DMS53 treated with DMSO at 0.1 percent for 48 hours (cell line): ENCODE measurements around the gene UGT8.
A peak's percentile ranks its signal among the peaks of the same experiment; 100 is the strongest.
"Not testable (repeated sequence)": the region's sequence is repeated elsewhere in the genome, so short reads cannot be mapped to it uniquely, and the experiment has no call there.

Experiments
- DNase-seq: peaks from one replicate; lab custom pipeline; 2025; ENCODE audit not compliant: unreplicated experiment; lab: John Stamatoyannopoulos, UW

Gene UGT8

DNA sequence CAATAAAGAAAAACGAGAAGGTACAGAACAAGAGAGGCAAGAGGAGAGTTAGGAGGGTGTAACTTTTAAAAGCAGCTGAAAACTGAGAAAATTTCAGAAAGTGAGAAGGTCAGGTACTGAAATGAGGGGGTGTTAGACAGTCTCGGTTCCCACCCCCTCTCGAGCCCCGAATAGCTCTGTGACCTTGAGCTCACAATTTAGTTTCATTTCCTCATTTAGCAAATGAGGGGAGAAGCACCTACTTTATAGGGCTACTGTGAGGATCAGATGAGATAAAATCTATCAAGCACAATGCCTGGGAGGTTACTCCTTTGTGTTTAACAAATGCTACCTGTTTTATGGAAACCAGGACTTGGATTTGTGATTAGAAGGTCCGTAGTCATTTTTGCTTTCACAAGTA lies 4.9 kb downstream of the UGT8 start:
- no peak for DNase-seq

DNA sequence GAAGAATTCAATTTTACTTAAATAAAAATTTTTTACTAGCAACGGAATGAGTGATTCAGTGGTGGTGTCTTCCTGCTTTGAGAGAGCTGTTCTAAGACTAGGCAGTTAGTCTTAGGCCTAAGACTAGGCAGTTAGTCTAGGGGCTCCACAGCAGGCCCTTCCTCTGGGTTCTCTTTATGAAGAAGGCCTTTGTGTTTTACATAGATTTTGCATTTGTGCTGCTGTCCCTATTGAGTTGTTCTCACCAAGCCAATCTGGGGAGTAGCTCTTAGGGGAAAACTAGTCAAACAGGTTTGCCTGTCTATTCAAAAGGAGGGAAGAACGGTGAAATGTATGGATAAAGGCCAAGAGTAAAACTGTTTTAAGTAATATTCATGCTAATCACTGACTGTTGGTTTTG lies 7.6 kb downstream of the UGT8 start:
- DNase-seq = peak; percentile 82

DNA sequence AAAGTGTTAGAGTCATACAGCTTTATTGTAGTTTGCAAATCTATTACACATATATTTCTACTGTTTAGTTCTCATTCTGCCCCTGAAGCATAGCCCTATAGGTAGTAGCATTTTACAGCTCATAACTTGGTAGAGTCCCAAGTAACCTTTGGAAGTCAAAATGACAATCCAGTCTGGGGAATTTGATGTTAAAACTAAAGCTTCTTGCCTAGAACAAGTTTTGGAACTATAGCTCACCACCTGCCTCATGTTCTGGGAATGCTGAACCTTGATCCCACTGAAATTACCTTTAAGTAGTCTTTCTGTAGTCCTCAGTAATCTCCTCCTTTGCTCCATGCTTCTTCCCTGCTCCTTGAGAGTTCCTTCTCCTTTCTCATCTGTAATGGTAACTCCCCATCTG lies 8.4 kb downstream of the UGT8 start:
- DNase-seq = no peak

DNA sequence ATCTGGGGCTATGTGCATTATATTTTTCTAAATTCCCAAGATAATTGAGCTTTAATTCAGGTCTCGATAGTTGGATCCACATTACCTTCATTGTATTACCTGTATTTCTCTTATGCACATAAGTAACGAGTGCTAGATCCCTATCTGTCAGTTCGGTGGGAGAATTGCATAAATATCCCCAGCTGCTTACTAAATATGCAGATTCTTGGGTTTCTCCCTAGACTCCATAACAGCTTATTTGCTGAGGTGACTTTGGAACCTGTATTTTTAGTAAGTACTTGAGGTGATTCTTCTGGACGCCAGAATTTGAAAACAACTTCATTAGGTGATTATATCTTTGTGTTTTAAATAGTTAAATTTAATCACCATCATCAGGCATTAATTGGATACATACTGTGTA lies 15.0 kb downstream of the UGT8 start:
- DNase-seq = peak; percentile 5

DNA sequence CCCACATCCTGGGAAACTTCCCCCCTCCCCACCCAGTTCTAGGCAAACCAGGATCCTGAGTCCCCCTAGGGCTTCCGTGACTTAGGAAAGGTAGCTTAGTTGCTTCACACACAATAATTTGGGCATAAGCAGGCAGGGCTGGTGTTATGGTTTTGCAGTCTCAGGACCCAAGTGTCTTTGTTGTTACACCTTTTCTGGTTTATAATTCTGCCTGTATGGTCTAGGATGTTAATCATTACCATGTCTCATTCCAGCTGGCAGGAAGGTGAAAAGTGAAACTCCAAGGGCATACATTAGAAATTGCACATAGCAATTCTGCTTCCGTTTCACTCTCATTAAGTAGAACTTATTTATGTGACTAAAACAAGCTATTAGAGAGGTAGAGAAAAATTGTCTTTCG lies 16.8 kb downstream of the UGT8 start:
- peak; percentile 54 for DNase-seq

DNA sequence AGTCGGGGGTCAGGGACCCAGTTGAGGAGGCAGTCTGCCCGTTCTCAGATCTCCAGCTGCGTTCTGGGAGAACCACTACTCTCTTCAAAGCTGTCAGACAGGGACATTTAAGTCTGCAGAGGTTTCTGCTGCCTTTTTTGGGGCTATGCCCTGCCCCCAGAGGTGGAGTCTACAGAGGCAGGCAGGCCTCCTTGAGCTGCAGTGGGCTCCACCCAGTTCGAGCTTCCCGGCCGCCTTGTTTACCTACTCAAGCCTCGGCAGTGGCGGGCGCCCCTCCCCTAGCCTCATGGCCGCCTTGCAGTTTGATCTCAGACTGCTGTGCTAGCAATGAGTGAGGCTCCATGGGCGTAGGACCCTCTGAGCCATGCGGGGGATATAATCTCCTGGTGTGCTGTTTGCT lies 17.4 kb downstream of the UGT8 start:
- peak; percentile 32 for DNase-seq

DNA sequence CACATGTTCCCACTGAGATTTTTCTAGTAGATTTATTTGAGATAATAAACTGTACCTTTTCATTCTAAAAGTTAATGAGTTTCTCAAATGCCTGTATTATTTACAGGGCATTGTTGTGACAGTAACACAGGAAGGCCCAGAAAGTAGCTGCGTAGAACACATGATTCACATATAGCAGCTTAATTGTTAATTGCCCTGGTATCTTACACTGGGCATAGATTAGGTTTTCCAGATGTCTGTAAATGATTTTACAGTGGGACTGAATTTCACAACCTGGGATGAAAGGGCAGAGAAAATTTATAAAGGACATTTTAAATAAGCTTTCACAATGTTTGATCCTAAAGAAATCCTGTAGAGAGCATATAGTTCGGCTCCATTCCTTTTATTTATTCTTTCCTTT lies 27.6 kb downstream of the UGT8 start:
- DNase-seq = no peak

DNA sequence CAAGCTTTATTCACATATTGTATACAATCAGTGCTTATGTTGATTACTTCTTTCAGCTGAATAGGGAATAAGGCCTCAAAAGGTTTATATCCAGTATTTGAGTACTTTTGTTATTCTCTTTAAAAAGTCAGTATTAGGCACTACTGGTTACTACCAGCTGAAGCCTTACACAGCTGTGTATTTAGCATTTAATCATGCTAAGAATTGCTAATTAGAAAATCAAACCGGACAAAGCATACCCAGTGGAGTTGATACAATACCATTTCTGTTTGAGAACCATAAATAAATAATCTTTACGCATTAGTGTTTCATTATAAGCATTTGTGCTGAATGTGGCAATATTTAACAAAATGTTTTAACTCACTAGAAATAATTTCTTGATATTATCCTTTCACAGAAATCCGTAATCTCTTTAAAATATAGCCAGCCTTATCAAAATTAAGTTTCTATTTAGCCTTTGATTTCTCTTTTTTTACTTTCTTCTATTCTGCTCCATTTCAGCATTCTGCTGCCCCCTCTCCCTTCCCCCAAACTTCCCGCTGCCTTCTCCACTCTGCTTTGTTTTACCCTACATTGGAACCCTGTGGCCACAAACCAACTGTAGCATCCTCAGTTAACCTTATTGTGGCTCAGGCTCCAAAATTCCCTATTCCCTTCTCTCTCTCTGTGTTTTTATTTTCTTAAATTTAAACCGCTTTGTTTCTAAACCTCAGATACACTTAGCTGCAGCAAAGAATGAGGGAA lies 37.8 kb downstream of the UGT8 start:
- DNase-seq = no peak

DNA sequence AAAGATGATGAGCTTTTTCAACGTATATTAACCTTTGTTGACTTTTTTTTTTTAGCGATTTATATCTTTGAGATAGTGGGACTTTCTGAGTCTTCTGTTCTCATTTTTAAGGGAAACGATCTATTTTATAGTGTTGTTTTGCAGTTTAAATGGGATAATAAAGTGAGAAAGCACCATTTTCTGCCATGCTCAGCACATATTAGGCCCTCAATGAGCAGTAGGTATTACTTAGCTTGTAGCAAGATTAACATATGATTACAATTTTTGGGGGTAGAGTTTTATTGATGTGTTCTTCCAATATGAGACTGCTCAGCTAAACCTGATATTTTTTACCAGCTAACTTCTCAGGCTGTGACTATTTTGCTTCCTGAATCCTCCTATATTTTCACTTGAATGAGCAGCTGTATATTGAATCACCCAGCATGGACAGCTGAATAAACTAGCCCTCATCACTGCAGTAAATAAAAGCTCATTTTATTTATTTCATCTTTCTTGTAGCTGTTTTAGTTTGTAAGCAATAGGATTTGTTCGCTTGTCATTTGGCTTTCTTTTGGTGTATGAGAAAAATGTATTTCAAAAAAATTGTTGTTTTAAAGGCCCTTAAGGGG lies 43.7 kb downstream of the UGT8 start:
- peak; percentile 23 for DNase-seq

DNA sequence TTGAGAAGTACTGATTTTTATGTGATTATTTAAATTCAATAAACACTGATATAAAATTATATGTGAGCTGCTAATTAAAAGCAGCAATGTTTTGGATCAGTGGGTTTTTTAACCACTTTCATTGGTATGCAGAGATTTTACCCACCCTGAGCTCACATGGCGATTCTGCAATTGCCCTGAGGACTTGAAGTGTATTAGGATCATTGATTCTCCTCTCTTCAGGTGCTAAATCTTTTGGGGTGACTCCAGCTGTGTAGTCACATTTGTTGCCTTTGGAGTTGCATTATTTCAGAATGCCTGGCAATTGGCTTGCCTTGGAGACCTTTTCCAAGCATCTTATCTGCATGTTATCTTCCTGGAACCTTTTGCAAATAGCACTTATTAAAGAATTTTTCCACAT lies 51.3 kb downstream of the UGT8 start:
- DNase-seq = no peak

DNA sequence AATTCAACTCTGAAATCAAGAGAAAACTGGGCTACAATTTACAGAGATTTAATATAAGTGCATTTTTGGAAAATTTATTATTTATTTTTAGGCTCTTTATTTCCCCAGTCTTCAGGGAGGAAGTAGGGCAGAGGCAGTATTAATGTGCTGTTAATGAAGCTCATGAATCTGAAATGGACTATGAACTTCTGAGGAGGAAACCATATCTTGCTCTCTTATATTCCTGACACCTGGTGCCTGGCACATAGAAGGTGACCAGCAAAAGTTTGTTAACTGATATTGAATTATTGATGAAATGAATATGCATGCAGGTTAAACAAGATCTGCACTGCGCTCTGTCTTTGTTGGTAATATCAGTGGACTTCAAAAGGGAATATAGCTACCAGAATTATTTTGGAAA lies 55.1 kb downstream of the UGT8 start:
- no peak for DNase-seq

DNA sequence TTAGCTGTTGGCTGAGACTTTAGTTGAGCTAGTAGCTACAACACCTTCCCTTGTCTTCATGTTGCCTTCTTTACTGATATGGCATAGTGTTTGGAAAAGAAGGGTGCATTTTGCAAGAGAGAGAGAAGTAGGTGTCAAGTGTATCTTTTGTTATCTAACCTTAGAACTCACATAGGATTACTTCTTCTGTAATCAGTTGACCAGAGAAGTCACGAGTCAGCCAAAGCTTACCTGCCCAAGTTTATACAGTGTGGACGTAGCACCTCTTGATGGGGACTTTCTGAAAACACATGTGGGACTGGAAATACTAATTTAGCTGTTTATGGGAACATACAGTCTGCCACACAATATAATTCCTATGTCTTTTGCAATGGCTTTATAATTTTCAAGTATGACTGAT lies 56.0 kb downstream of the UGT8 start:
- DNase-seq = no peak

DNA sequence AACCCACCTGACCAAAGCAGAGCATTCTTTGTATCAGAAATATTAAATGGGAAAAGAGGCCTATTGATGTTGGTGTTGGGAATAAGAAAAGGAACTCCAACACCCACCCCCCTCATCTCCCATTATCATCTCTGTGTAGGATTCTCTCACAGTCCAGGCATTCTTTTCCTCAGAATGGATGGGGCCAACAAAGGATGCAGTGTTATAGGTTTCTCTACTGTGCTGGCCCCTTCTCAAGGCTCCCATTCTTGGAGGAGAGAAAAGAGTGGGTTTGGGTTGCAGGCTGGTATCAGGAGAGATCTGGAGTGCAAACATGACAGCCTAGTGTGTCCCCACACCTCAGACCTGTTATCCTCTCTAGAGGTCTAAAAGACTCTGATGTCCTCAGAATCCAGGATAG lies 59.6 kb downstream of the UGT8 start:
- DNase-seq = no peak

DNA sequence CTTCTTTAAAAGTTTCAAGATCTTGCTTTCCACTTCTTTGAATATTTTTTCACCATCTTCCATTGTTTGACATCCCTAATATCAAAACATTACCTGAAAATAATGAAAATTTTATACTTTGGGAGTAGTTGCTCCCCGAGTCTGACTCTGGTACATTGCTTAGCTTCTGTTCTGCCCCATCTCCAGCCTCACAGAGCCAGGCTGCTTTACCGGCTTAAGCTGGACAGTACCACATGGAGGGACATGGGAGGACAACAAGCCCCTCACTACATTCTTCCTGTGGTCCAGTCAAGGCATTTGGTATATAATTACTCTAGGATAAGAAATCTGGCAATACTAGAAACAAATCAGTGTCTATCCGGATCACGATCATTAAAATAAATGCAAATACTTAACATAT lies 60.2 kb downstream of the UGT8 start:
- no peak for DNase-seq

DNA sequence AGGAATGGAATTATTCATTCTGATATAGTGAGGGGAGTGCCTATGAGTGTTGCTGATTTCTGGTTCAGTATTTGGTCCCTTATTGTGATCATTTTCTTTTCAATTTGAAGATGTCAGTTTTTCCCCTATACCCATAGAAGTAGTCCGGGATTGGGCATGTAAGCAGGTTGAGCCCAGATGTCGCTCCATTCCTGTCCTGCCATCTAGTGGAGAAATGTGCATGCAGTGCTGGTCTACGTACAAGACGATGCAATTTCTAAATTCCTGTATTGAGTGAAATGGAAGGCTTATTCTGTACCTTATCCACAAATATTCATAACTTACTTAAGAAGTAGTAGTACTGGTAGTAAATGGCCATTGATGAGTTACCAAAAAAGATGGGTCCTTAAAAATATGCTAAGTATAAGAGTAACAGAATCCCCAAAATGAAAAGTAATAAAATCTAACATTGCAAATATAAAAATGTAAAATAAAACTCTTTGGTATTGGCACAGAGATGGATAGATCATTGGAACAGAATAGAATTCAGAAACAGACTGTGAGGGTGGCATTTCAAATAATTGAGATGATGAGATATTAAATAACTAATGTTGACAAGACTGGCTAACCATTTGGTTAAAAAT lies 60.9 kb downstream of the UGT8 start:
- peak; percentile 47 for DNase-seq

DNA sequence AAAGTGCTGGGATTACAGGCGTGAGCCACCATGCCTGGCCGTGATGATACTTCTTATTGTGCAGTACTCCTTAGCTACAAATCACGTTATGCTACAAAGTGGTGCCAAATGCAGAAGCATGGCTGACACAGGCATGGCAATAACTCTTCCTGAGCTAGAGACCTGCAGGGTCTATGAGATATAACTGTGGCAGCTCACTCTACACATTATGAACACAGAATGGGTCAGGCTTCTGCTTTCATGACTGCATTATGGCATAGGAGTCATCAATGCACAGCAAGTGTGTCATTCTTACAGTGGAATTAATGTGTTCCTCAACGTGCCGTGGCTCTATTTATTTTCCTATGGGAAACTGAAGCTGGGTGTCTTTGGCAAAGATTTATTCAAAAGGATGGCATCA lies 64.5 kb downstream of the UGT8 start:
- DNase-seq = no peak

DNA sequence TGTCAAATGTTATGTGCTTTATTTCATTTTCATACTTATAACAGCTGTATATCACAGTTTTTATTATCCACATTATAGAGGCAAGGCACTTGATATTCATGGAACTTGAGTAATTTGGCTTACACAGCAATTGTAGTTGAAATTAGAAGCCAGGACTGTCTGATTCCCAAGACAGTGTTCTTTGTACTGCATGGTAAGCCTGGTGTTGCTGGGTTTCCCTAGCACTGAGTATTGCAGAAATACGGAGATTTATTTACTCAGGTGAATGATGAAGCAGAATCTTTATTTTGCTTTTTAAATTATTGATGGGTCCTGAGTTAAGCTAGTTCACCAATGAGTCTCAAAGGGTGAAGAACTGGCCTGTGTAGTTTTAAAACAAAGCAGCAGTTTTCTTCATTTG lies 70.0 kb downstream of the UGT8 start:
- DNase-seq = no peak

DNA sequence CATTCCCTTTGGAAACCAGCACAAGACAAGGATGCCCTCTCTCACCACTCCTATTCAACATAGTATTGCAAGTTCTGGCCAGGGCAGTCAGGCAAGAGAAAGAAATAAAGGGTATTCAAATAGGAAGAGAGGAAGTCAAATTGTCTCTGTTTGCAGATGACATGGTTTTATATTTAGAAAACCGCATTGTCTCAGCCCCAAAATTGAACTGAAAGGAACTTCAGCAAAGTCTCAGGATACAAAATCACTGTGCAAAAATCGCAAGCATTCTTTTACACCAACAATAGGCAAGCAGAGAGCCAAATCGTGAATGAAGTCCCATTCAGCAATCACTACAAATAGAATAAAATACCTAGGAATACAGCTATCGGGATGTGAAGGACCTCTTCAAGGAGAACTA lies 72.1 kb downstream of the UGT8 start:
- DNase-seq = not testable (repeated sequence)

DNA sequence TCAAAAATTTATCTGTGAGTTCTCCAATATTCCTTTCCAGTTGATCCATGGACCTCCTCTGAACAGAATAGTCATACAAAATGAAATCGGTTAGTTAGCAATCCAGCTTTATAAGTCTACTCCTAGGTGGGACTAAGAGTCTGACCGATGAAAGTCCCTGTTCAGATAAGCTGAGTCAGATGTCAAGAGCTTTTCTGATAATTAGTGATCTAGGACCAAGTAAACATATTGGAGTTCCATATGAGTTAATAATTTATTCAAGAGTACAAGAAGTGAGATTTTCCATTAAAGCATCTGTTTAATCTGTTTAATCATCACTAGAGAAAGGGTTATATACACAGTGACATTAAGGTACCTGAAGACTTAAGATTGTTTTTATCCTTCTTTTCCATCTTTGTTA lies 74.7 kb downstream of the UGT8 start:
- no peak for DNase-seq

DNA sequence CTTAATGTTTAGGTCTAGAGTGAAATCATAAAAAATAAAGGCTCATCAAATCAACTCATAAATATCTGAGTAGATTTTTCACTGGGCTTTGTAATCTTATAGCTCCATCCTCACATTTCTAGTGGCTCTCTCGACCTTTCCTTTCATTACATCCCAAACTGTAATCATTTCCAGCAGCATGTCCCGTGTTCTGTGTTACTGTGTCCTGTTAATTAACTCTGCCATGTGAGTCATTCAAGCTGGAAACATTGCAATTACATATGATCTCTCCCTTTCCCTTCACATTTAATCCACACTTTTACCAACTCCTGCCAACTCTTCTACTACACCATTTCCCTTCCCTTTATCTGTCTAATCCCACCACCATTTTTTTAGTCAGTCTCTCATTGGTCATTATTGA lies 75.5 kb downstream of the UGT8 start:
- no peak for DNase-seq

DNA sequence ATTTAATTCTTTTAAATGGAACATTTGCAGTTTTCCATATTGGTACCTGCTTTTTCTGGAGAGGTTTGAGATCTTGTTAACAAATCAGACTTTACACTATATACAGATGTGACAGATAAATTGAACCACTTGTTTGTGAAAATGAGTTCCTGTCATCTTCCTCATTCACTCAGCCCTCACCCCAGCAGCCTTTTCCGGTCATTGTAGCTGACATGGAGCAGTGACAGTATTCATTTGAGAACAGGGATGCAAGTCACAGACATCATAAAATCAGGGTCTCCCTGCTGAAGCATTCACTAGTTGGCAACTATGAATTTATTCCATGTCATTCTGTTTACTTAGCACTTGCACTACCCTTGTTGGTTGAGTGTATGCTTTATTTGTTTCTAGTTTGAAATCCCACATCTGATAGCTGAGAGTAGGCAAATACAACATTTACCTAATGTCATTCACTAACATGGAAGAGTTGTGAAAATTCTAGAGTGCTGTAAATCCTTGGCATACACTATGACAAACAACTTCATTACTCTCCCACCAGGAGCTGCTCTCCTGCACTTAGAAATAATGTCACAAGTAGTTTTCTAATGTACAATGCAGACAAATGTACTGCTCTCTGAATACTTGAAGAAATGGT lies 78.9 kb downstream of the UGT8 start:
- DNase-seq = no peak

DNA sequence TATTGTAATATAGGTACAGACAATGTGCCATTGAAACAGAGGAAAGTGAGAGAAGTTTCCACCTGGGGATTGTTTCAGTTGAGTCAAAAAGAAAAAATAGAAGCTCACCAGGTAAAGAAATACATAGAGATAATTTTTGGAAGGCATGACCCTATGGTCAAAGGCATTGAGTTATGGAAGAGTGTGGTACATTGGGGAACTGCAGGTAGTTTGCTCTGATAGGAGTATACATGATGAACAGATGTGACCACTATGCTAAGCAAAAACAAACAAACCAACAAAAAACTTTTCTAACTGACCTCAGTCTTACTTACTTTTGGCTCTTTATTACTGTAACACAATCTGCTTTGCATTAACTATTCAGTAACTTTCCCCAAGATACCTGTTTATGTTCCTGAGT lies 85.9 kb downstream of the UGT8 start:
- no peak for DNase-seq
